Measurements from ENCODE around the gene FARS2.

GRCh38 chr6:5626727-5627426 lies 365.6 kb downstream of the FARS2 start:
- TF ChIP-seq, protein P1, sequence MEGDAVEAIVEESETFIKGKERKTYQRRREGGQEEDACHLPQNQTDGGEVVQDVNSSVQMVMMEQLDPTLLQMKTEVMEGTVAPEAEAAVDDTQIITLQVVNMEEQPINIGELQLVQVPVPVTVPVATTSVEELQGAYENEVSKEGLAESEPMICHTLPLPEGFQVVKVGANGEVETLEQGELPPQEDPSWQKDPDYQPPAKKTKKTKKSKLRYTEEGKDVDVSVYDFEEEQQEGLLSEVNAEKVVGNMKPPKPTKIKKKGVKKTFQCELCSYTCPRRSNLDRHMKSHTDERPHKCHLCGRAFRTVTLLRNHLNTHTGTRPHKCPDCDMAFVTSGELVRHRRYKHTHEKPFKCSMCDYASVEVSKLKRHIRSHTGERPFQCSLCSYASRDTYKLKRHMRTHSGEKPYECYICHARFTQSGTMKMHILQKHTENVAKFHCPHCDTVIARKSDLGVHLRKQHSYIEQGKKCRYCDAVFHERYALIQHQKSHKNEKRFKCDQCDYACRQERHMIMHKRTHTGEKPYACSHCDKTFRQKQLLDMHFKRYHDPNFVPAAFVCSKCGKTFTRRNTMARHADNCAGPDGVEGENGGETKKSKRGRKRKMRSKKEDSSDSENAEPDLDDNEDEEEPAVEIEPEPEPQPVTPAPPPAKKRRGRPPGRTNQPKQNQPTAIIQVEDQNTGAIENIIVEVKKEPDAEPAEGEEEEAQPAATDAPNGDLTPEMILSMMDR (IDR thresholded peaks at IDR 0.05), result no peak
- no peak for TF ChIP-seq EZH2 (IDR thresholded peaks at IDR 0.05; ENCODE audit: borderline replicate concordance, insufficient read depth, low read depth, low read length, poor library complexity, severe bottlenecking)
